ENCODE results near the gene SUSD1.

DNA sequence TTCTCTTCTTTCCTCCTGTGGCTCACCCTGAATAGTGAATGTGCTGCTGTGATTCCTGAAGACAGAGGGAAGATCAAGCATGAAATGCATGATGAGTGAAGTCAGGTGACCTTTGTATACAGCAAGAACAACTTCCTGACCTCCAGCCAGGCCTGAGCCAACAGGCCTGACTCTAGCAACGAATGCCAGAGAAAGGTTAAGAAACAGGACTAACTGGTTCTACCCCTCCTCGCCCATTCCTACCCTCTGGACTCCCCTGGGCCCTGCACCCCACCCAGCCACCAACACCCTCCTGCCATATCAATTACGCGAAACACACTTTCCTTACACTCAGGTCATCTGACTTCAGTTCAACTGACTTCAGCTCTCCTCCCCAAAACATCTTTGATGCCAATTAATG lies 4.9 kb downstream of the SUSD1 start:
- TF ChIP-seq, protein P1, sequence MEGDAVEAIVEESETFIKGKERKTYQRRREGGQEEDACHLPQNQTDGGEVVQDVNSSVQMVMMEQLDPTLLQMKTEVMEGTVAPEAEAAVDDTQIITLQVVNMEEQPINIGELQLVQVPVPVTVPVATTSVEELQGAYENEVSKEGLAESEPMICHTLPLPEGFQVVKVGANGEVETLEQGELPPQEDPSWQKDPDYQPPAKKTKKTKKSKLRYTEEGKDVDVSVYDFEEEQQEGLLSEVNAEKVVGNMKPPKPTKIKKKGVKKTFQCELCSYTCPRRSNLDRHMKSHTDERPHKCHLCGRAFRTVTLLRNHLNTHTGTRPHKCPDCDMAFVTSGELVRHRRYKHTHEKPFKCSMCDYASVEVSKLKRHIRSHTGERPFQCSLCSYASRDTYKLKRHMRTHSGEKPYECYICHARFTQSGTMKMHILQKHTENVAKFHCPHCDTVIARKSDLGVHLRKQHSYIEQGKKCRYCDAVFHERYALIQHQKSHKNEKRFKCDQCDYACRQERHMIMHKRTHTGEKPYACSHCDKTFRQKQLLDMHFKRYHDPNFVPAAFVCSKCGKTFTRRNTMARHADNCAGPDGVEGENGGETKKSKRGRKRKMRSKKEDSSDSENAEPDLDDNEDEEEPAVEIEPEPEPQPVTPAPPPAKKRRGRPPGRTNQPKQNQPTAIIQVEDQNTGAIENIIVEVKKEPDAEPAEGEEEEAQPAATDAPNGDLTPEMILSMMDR (IDR thresholded peaks at IDR 0.05): no peak
- no peak for TF ChIP-seq POLR2A (IDR thresholded peaks at IDR 0.05; ENCODE audit: low read depth)
